ENCODE measurements around the gene LRSAM1. TPM values are rescaled to one million over a fixed set of nuclear protein-coding genes. Genes with fewer than 3 reads are reported as not detected.

LRSAM1 gene
- total and polyA plus RNA-seq, 7 donors: 6.9 to 54.0 (median 17.9) TPM

GRCh38 chr9:127537014-127537413 lies 85.7 kb downstream of the LRSAM1 start:
- H3K36me3 ChIP-seq: no peaks in the 10 kb centered on the region
- intact Hi-C loops (cut with DNase I): loop anchor here (2.0 to 5.0 kb wide), 2 partner anchors 32 to 40 kb away; no protein-coding TSS in a partner anchor
- peaks cover 0 to 81% (median 75%) of the 10 kb centered on the region in 4 donors for H3K4me1 ChIP-seq
- 15 to 62% methylated on average over 8 of the region's 8 CpGs for WGBS, 2 donors
- no peak for DNase-seq
- TF ChIP-seq POLR2A (IDR thresholded peaks at IDR 0.05): no peak
- TF ChIP-seq EP300 (IDR thresholded peaks at IDR 0.05): no peak
- TF ChIP-seq POLR2AphosphoS5 (IDR thresholded peaks at IDR 0.05): peak in 2 of 4 donors; percentile 48 to 49
- no peaks in the 10 kb centered on the region for H3K9me3 ChIP-seq
- H3K27me3 ChIP-seq: no peaks in the 10 kb centered on the region
- H3K27ac ChIP-seq: peak overlapping the region; percentile 59 to 92 (median 85)
- no peak overlapping the region for H3K4me3 ChIP-seq

DNA sequence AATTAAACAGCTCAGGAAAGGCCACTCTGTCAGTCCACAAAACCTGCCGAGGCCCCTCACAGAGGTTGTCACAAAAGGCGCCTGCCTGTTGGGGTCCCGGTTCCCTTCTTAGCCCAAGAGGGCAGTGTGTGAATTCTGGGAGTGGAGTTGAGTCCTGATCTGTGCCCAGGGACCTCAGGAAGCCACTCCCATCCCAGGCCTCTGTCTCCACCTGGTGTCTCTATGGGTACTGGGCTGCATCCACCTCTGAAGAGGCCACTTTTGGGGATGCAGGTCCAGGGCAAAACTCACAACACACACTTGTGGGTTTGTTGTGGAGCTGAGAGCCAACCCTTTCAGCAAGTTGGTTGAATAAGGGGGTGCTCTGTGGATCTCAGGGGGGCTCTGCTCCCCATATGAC lies 86.5 kb downstream of the LRSAM1 start:
- H3K9me3 ChIP-seq: no peaks in the 10 kb centered on the region
- H3K36me3 ChIP-seq: no peaks in the 10 kb centered on the region
- no peak for DNase-seq
- H3K27me3 ChIP-seq: no peaks in the 10 kb centered on the region
- 26 to 66% methylated on average over 3 of the region's 3 CpGs for WGBS, 2 donors
- H3K27ac ChIP-seq: peak overlapping the region; percentile 59 to 92 (median 85)
- no peak overlapping the region for H3K4me3 ChIP-seq
- intact Hi-C loops (cut with DNase I): loop anchor here (2.0 to 5.0 kb wide), 2 partner anchors 33 to 40 kb away; no protein-coding TSS in a partner anchor
- no peak for TF ChIP-seq POLR2AphosphoS5 (IDR thresholded peaks at IDR 0.05)
- TF ChIP-seq, protein P1, sequence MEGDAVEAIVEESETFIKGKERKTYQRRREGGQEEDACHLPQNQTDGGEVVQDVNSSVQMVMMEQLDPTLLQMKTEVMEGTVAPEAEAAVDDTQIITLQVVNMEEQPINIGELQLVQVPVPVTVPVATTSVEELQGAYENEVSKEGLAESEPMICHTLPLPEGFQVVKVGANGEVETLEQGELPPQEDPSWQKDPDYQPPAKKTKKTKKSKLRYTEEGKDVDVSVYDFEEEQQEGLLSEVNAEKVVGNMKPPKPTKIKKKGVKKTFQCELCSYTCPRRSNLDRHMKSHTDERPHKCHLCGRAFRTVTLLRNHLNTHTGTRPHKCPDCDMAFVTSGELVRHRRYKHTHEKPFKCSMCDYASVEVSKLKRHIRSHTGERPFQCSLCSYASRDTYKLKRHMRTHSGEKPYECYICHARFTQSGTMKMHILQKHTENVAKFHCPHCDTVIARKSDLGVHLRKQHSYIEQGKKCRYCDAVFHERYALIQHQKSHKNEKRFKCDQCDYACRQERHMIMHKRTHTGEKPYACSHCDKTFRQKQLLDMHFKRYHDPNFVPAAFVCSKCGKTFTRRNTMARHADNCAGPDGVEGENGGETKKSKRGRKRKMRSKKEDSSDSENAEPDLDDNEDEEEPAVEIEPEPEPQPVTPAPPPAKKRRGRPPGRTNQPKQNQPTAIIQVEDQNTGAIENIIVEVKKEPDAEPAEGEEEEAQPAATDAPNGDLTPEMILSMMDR (IDR thresholded peaks at IDR 0.05): peak in 1 of 4 experiments; percentile 34
- H3K4me1 ChIP-seq: peaks cover 0 to 89% (median 82%) of the 10 kb centered on the region in 4 donors

DNA sequence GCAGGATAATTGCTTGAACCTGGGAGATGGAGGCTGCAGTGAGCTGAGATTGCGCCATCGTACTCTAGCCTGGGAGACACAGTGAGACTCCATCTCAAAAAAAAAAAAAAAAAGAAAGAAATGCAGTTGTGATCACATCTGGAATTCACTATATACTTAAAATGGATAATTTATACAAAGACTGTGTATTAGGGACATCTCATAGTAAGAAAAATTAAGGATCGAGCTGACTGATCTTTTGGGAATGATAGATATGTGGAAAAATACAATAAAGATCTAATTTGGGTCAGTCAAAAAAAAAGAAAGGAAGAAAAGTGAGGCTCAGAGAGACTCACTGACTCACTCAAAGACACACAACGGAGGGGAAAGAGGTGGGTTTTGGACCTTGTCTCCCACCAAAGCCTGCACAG lies 87.5 kb downstream of the LRSAM1 start:
- H3K4me3 ChIP-seq: no peak overlapping the region
- 85 to 88% methylated on average over 4 of the region's 4 CpGs for WGBS, 2 donors
- H3K36me3 ChIP-seq: no peaks in the 10 kb centered on the region
- peaks cover 0 to 98% (median 93%) of the 10 kb centered on the region in 4 donors for H3K4me1 ChIP-seq
- DNase-seq: no peak
- H3K27ac ChIP-seq: peak overlapping the region; percentile 69 to 92 (median 85)
- TF ChIP-seq POLR2A (IDR thresholded peaks at IDR 0.05) (no peak), EP300 (IDR thresholded peaks at IDR 0.05) (no peak), POLR2AphosphoS5 (IDR thresholded peaks at IDR 0.05) (no peak)
- TF ChIP-seq, protein P1 (IDR thresholded peaks at IDR 0.05): no peak
- no peaks in the 10 kb centered on the region for H3K9me3 ChIP-seq
- no peaks in the 10 kb centered on the region for H3K27me3 ChIP-seq
- intact Hi-C loops (cut with DNase I): loop anchor here (5.0 kb wide), 1 partner anchor 38 kb away; no protein-coding TSS in a partner anchor

DNA sequence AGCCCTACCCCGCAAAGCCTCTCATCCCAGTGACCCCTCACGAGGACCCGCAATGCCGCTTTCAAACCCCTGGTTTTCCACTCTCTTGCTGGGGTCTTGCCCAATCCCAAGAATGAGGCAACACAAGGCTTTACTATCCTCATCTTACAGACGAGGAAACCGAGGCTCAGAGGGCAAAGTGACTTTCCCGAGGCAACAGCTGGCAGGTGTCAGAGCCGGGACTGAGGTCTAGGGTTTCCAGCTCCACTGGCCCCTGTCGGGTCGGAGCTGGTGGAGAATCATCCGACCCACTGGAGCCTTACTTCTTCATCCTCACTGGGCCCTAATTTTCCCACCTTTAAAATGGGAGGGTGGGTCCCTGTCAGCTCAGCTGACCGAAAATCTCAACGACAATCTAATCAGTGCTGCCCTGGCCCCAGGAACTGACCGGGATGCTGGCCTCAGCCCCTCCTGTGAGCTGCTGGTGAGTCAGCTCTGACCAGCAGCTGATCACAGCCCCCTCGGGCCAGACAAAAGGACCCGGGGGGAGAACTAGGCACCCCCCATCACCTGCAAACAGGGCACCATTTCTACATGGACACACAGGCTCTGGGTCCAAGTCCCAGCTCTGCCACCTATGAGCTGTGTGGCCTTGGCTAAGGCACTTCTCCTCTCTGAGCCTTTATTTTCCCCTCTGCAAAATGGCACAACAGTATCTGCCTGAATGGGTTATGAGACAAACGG lies 88.1 kb downstream of the LRSAM1 start:
- H3K27ac ChIP-seq: peak overlapping the region; percentile 69 to 92 (median 85)
- TF ChIP-seq POLR2A (IDR thresholded peaks at IDR 0.05) (no peak), EP300 (IDR thresholded peaks at IDR 0.05) (no peak), POLR2AphosphoS5 (IDR thresholded peaks at IDR 0.05) (no peak)
- TF ChIP-seq, protein P1 (IDR thresholded peaks at IDR 0.05): no peak
- no peak for DNase-seq
- 81 to 82% methylated on average over 17 of the region's 17 CpGs for WGBS, 2 donors
- intact Hi-C loops (cut with DNase I): loop anchor here (5.0 kb wide), 1 partner anchor 38 kb away; no protein-coding TSS in a partner anchor
- H3K36me3 ChIP-seq: no peaks in the 10 kb centered on the region
- H3K4me1 ChIP-seq: peaks cover 0 to 100% (median 97%) of the 10 kb centered on the region in 4 donors
- no peaks in the 10 kb centered on the region for H3K9me3 ChIP-seq
- no peak overlapping the region for H3K4me3 ChIP-seq
- no peaks in the 10 kb centered on the region for H3K27me3 ChIP-seq

GRCh38 chr9:127539982-127540663 lies 88.8 kb downstream of the LRSAM1 start:
- Histone ChIP-seq H3K27me3 (no peaks in the 10 kb centered on the region), H3K4me3 (no peak overlapping the region), H3K36me3 (no peaks in the 10 kb centered on the region), H3K4me1 (peaks cover 0 to 100% (median 99%) of the 10 kb centered on the region in 4 donors), H3K27ac (peak overlapping the region; percentile 69 to 92 (median 85)), H3K9me3 (no peaks in the 10 kb centered on the region)
- no peak for DNase-seq
- intact Hi-C loops (cut with DNase I): loop anchor here (2.0 to 5.0 kb wide), 2 partner anchors 27 to 37 kb away; no protein-coding TSS in a partner anchor
- 80 to 83% methylated on average over 15 of the region's 15 CpGs for WGBS, 2 donors
- TF ChIP-seq POLR2AphosphoS5 (IDR thresholded peaks at IDR 0.05) (no peak), EP300 (IDR thresholded peaks at IDR 0.05) (no peak), POLR2A (IDR thresholded peaks at IDR 0.05) (no peak)
- TF ChIP-seq, protein P1 (IDR thresholded peaks at IDR 0.05): no peak
